PFSK-1 (cell line): ENCODE results near the gene EVX1.

Experiments
- POLR2AphosphoS5 ChIP-seq: IDR thresholded peaks from 2 replicates; pipeline ENCODE4 v1.6.1; 2012; ENCODE audit warnings: low read depth, mild to moderate bottlenecking, control low read depth, low read length, moderate library complexity
- REST ChIP-seq, 2 experiments: IDR thresholded peaks; 2 replicates each; pipeline versions ENCODE4 v1.6.1 to v1.8.0; 2011 to 2012; ENCODE audit warnings: low read depth in 2 of 2, low read length in 2 of 2, control low read depth in 1 of 2, inconsistent platforms in 1 of 2, mild to moderate bottlenecking in 1 of 2, moderate library complexity in 1 of 2; ENCODE audit not compliant: insufficient read depth in 1 of 2

- no peak for TF ChIP-seq REST (IDR thresholded peaks at IDR 0.05; ENCODE audit: insufficient read depth in 1 of 2, low read depth in 2 of 2, low read length in 2 of 2)
- TF ChIP-seq POLR2AphosphoS5, result no peak
Measured at GRCh38 chr7:27210441-27211083, 32.0 kb upstream of the EVX1 start.
